ENCODE measurements around the gene TMEM185B.
"Not testable (repeated sequence)": the region's sequence is repeated elsewhere in the genome, so short reads cannot be mapped to it uniquely, and the experiment has no call there.

TMEM185B gene

GRCh38 chr2:120223034-120223912, at the start of gene TMEM185B:
TMEM185B (minus strand) TSS chr2:120223400; CDS start chr2:120222976, 424 bp downstream.
- DNase-seq: peak; percentile 51

- DNase-seq: no peak
Measured at GRCh38 chr2:120271711-120272379, 48.6 kb upstream of the TMEM185B start.

GRCh38 chr2:120269816-120270215, 46.6 kb upstream of the TMEM185B start:
- DNase-seq: no peak

GRCh38 chr2:120269076-120269744, 46.0 kb upstream of the TMEM185B start:
- no peak for DNase-seq

GRCh38 chr2:120267348-120267747, 44.1 kb upstream of the TMEM185B start:
- DNase-seq: no peak

- DNase-seq: no peak
Measured at GRCh38 chr2:120265006-120265405, 41.8 kb upstream of the TMEM185B start.

- DNase-seq: no peak
Measured at GRCh38 chr2:120262761-120263428, 39.7 kb upstream of the TMEM185B start.

GRCh38 chr2:120262150-120262549, 39.0 kb upstream of the TMEM185B start:
- no peak for DNase-seq

- DNase-seq: no peak
Measured at GRCh38 chr2:120261387-120262006, 38.3 kb upstream of the TMEM185B start.

- DNase-seq: no peak
Measured at GRCh38 chr2:120260736-120261135, 37.5 kb upstream of the TMEM185B start.

GRCh38 chr2:120259939-120260338, 36.7 kb upstream of the TMEM185B start:
- not testable (repeated sequence) for DNase-seq

- no peak for DNase-seq
Measured at GRCh38 chr2:120258196-120258595, 35.0 kb upstream of the TMEM185B start.

- DNase-seq: no peak
Measured at GRCh38 chr2:120257522-120257921, 34.3 kb upstream of the TMEM185B start.

GRCh38 chr2:120256651-120257000, 33.4 kb upstream of the TMEM185B start:
- DNase-seq: no peak

GRCh38 chr2:120255986-120256650, 32.9 kb upstream of the TMEM185B start:
- no peak for DNase-seq

GRCh38 chr2:120255071-120255470, 31.9 kb upstream of the TMEM185B start:
- no peak for DNase-seq

- DNase-seq: no peak
Measured at GRCh38 chr2:120254178-120254577, 31.0 kb upstream of the TMEM185B start.

GRCh38 chr2:120253021-120253882, 30.1 kb upstream of the TMEM185B start:
- DNase-seq: no peak

- DNase-seq: peak; percentile 87
Measured at GRCh38 chr2:120252225-120253020, 29.2 kb upstream of the TMEM185B start, which contains the start of gene RALB. RALB (plus strand) TSS chr2:120252852; CDS start chr2:120278665, 25,813 bp downstream.

GRCh38 chr2:120251880-120252224, 28.7 kb upstream of the TMEM185B start:
- DNase-seq: no peak

Measured in NCI-H1417 treated with DMSO at 0.1 percent for 48 hours (cell line).